Pancreas (tissue), 10 donors: ENCODE results near the gene JOSD1. TPM values are rescaled to one million over a fixed set of nuclear protein-coding genes. Genes with fewer than 3 reads are reported as not detected.

ENCODE experiments used
- ATAC-seq, 4 donors: fragments of 200-7000 bp; cut with Tn5 transposase; one replicate each; pipeline versions ENCODE4 v1.8.0 to v1.9.1; 2020; ENCODE audit warnings: mild to moderate bottlenecking in 4 of 4, moderate library complexity in 4 of 4
- DNase-seq, 6 donors: peaks; one replicate each; pipeline ENCODE4 v3.0.0-alpha.2; 2020
- FAIRE-seq: peaks from 2 replicates; lab custom pipeline; 2012; peaks lifted over from hg19 to GRCh38; lab: Jason Lieb, UNC
- H3K27ac ChIP-seq, 4 donors: fragments of 200-600 bp; sonication (generic); 1 replicate in 3 of 4; 2 replicates in 1 of 4; pipeline versions ENCODE4 v1.5.0 to v1.8.0; 2020
- H3K27me3 ChIP-seq, 4 donors: fragments of 200-600 bp; one replicate each; pipeline ENCODE4 v1.8.0; 2021
- H3K36me3 ChIP-seq, 3 donors: fragments of 200-600 bp; sonication (generic) in 1 of 3; one replicate each; pipeline versions ENCODE4 v1.5.0 to v1.8.0; 2020 to 2021
- H3K4me1 ChIP-seq, 3 donors: fragments of 200-600 bp; one replicate each; pipeline ENCODE4 v1.8.0; 2021
- H3K4me3 ChIP-seq, 4 donors: fragments of 200-600 bp; sonication (generic) in 2 of 4; one replicate each; pipeline versions ENCODE4 v1.5.0 to v1.8.0; 2020 to 2021
- H3K9me3 ChIP-seq, 4 donors: fragments of 200-600 bp; one replicate each; pipeline ENCODE4 v1.8.0; 2021
- WGBS, 2 donors: extraction: QIAGEN DNeasy Blood & Tissue Kit; methylation state at CpG; one replicate each; pipeline ENCODE4 v1.1.7; 2013; 5-methylcytosine and 5-hydroxymethylcytosine counted together
- intact Hi-C, 3 donors: fragments of 100-400 bp; cut with DNase I; formaldehyde crosslinking; loops; one replicate each; pipeline versions ENCODE4 v1.11.1 to v1.14.2; 2022
- polyA plus RNA-seq, 2 donors: library from polyadenylated mRNA; stranded (reverse); fragments of 200-250 nt; gene quantifications; one replicate each; pipeline ENCODE4 v1.2.3, GENCODE V29; 2013
- total RNA-seq, 6 donors: library from RNA; stranded (reverse); fragmentation: NEBNext Ultra II Directional in 4 of 6; extraction: Animal tissue kit (Norgen Biotek cat#: 25700) in 4 of 6; gene quantifications; one replicate each; pipeline versions ENCODE4 v1.2.1 to v1.2.4, GENCODE V29; 2021 to 2023
- TF ChIP-seq, protein P1 (sequence below), 4 donors: fragments of 200-600 bp; sonication (generic) in 3 of 4; IDR thresholded peaks; one replicate each; pipeline versions ENCODE4 v1.5.0 to v1.8.0; 2021; ENCODE audit warnings: antibody characterized with exemption in 4 of 4
- donor health status: healthy with polysubstance abuse.
- donor health status: DM: no; HTN: no; CAD: no; lungs with moderate emphysema.
- donor health status: DM: no; HTN: no; CAD: no.
- donor health status: control.
- donor health status: control.
- donor health status: Bipolar disorder and iron deficiency.
- donor health status: DM: yes; HTN: yes; CAD: no.
- donor health status: DM: no; HTN: no; CAD: no.
- donor health status: DM: no; HTN: no; CAD: no.
- donor health status: DM: yes; HTN: yes; CAD: no.

The JOSD1 gene
- total and polyA plus RNA-seq, 8 donors: 10.9 to 32.3 (median 20.0) TPM

DNA sequence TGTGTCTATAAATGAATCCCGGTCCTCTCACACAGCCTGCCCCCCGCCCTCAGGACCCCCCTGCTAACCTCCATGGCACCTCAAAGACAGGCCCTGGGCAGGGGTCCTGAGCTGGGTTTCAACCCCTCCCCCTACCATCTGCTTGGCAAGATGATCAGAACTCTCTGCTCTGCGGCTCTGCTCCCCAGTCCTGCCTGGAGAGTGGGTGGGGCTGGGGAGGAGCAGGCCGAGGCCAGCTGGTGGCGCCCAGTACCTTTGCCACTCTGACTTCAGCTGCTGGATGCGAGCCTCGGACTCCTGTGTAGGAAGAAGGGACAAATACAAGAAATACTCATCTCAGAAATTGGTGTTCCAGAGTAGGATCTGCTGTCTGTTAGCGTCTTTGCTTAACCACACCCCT, 40.0 kb upstream of the JOSD1 start:
- Histone ChIP-seq H3K4me3 (no peak overlapping the region), H3K9me3 (no peaks in the 10 kb centered on the region), H3K27ac (no peak overlapping the region), H3K27me3 (no peaks in the 10 kb centered on the region), H3K36me3 (peaks cover 24 to 100% (median 65%) of the 10 kb centered on the region in 3 donors), H3K4me1 (no peaks in the 10 kb centered on the region)
- TF ChIP-seq, protein P1, sequence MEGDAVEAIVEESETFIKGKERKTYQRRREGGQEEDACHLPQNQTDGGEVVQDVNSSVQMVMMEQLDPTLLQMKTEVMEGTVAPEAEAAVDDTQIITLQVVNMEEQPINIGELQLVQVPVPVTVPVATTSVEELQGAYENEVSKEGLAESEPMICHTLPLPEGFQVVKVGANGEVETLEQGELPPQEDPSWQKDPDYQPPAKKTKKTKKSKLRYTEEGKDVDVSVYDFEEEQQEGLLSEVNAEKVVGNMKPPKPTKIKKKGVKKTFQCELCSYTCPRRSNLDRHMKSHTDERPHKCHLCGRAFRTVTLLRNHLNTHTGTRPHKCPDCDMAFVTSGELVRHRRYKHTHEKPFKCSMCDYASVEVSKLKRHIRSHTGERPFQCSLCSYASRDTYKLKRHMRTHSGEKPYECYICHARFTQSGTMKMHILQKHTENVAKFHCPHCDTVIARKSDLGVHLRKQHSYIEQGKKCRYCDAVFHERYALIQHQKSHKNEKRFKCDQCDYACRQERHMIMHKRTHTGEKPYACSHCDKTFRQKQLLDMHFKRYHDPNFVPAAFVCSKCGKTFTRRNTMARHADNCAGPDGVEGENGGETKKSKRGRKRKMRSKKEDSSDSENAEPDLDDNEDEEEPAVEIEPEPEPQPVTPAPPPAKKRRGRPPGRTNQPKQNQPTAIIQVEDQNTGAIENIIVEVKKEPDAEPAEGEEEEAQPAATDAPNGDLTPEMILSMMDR (IDR thresholded peaks at IDR 0.05): no peak
- DNase-seq (peak in 1 of 6 donors; percentile 38), ATAC-seq (no peak), FAIRE-seq (no peak)
- intact Hi-C loops: no loop called here
- WGBS, 2 donors: 88 to 91% methylated on average over 8 of the region's 8 CpGs

DNA sequence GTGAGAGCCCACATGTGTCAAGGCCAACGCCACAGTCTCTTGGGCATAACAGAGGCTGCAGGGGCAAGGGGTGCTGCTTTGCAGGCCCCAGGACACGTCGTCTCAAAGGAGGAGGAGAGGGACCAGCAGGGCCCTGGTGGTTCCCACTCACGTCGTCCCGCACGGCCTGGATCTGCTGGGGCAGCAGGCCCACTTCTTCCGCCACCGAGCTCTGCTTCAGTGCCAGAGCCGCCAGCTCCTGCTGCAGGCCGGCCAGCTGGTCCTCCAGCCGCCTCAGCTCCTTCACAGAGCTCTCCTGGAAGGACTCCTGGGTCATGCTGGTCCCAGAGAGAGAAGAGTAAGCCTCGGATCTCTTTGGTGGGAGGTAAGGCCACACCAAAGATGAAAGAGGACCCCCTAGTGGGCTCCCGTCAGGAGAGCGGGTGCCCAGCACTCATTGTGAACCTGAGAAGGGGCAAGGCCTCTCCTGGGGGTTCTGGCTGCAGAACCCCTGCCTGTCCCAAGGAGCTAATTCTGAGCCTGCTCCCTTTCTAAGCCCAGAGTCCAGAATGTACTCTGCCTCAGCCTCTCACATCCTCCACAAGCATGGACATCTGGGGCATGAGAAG, 39.5 kb upstream of the JOSD1 start:
- peak in 1 of 6 donors; percentile 76 for DNase-seq
- H3K27me3 ChIP-seq: no peaks in the 10 kb centered on the region
- WGBS, 2 donors: 92 to 94% methylated on average over 15 of the region's 15 CpGs
- no peaks in the 10 kb centered on the region for H3K4me1 ChIP-seq
- H3K36me3 ChIP-seq: peaks cover 24 to 100% (median 60%) of the 10 kb centered on the region in 3 donors
- ATAC-seq: no peak
- H3K9me3 ChIP-seq: no peaks in the 10 kb centered on the region
- intact Hi-C loops: no loop called here
- no peak for FAIRE-seq
- TF ChIP-seq, protein P1 (IDR thresholded peaks at IDR 0.05): no peak
- H3K27ac ChIP-seq: no peak overlapping the region
- no peak overlapping the region for H3K4me3 ChIP-seq

DNA sequence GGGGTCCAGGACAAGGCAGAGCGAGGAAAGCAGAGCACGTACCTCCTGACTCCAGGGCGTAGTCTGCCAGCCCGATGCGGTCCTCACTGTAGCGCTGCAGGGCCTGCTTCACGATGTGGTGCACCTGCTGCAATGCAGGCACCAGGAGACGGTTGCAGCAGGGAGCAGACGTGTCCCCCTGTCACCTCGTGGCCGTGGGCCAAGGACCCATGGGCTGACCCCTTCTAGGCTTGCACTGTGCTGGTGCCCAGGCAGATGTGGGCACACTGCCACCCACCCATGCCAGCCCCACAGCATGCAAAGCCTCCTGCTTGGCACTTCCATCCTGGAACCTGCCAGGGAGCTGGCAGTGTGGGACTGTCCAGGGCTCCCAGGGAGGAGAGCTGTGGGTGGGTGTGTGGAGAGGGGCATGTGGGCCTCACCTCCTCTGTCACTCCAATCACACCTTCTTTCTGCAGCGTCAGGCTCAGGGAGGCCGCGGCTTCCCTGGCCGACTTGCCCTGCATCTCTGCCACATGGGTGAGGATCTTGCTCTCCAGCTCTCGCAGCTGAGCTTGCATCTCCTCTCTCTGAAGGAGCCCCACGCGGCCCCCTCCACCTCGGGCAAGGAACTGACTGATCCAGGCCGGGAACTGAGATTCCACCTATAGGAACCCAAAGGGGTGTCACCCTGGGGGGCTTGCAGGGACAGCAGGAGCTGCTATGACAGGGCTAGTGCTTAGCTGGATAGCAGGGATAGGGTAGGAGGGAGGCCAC, 38.7 kb upstream of the JOSD1 start:
- Histone ChIP-seq H3K27me3 (no peaks in the 10 kb centered on the region), H3K27ac (no peak overlapping the region), H3K4me3 (no peak overlapping the region), H3K9me3 (no peaks in the 10 kb centered on the region), H3K4me1 (peaks cover 2 to 7% (median 4%) of the 10 kb centered on the region in 3 donors), H3K36me3 (peaks cover 20 to 94% (median 59%) of the 10 kb centered on the region in 3 donors)
- no peak for FAIRE-seq
- TF ChIP-seq, protein P1 (IDR thresholded peaks at IDR 0.05): no peak
- ATAC-seq: no peak
- intact Hi-C loops: no loop called here
- WGBS, 2 donors: 91 to 93% methylated on average over 20 of the region's 20 CpGs
- DNase-seq: peak in 2 of 6 donors; percentile 53 to 82

DNA sequence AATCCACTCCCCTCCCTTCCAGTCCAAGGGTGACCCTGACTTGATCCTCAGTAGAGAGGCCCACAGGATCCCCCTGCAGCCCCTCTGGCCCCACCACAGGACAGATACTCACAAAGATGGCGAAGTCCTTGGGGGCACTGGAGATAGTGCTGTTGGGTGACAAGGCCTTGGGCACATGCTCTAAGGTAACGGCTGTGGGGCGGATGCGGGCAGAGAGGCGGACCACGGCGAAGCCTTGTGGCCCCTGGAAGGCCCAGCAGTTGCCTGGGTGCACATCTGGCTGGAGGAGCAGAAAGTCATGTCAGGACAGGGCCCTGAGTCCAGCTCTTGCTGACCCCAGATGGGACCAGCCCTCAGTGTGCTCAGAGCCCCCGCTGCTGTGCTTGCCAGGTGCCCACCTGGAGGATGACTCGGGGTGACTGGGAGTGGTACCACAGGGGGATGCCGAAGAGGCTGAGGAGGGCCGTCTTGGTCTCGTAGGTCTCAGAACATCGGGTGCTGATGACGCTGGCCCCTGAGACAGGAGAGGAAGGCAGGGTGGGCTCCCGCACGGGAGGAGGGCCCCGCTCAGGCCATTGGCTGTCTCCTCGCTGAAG, 37.8 kb upstream of the JOSD1 start:
- peaks cover 20 to 85% (median 59%) of the 10 kb centered on the region in 3 donors for H3K36me3 ChIP-seq
- TF ChIP-seq, protein P1 (IDR thresholded peaks at IDR 0.05): no peak
- intact Hi-C loops: no loop called here
- ATAC-seq (no peak), FAIRE-seq (no peak), DNase-seq (peak in 2 of 6 donors; percentile 28 to 65)
- WGBS, 2 donors: 91 to 93% methylated on average over 18 of the region's 18 CpGs
- no peaks in the 10 kb centered on the region for H3K9me3 ChIP-seq
- H3K27ac ChIP-seq: no peak overlapping the region
- no peaks in the 10 kb centered on the region for H3K27me3 ChIP-seq
- no peak overlapping the region for H3K4me3 ChIP-seq
- peaks cover 11 to 16% (median 12%) of the 10 kb centered on the region in 3 donors for H3K4me1 ChIP-seq
